GM18951 (cell line): ENCODE measurements around the gene LRP2BP.

Source experiments
- POLR2A ChIP-seq: IDR thresholded peaks from 4 replicates; pipeline ENCODE4 v1.6.1; 2011; ENCODE audit warnings: mild to moderate bottlenecking; ENCODE audit not compliant: insufficient read length, insufficient read depth; ENCODE audit errors: extremely low read depth
- in situ Hi-C: fragments of 300-500 bp; cut with MboI; formaldehyde crosslinking; loops from one replicate; pipeline ENCODE4 v1.12.0; 2022; ENCODE audit warnings: low sequenced_read_pairs, mixed read lengths, inconsistent platforms; ENCODE audit not compliant: unreplicated experiment

Gene LRP2BP

GRCh38 chr4:185411849-185412248, 16.1 kb upstream of the LRP2BP start:
- in situ Hi-C loops, result no loop called here

GRCh38 chr4:185408432-185408831, 12.7 kb upstream of the LRP2BP start:
- no peak for TF ChIP-seq POLR2A
- in situ Hi-C loops, result no loop called here

More at GRCh38 chr4:185411849-185412248, 16.1 kb upstream of the LRP2BP start:
- no peak for TF ChIP-seq POLR2A

- in situ Hi-C loops, result no loop called here
- TF ChIP-seq POLR2A, result no peak
Measured at GRCh38 chr4:185405296-185405999, 9.7 kb upstream of the LRP2BP start.

GRCh38 chr4:185404031-185404430, 8.3 kb upstream of the LRP2BP start:
- in situ Hi-C loops, result no loop called here

GRCh38 chr4:185399466-185399865, 3.7 kb upstream of the LRP2BP start:
- in situ Hi-C loops, result no loop called here
- no peak for TF ChIP-seq POLR2A

More at GRCh38 chr4:185404031-185404430, 8.3 kb upstream of the LRP2BP start:
- TF ChIP-seq POLR2A, result no peak

GRCh38 chr4:185398618-185399017, 2.9 kb upstream of the LRP2BP start:
- no peak for TF ChIP-seq POLR2A
- in situ Hi-C loops, result no loop called here

GRCh38 chr4:185396724-185397385, 1.1 kb upstream of the LRP2BP start, which contains the start of gene ANKRD37:
Gene ANKRD37, plus strand, starts transcription at chr4:185396841. Its CDS starts 83 bp downstream, at chr4:185396924.
- in situ Hi-C loops, result no loop called here
- peak; percentile 11 for TF ChIP-seq POLR2A

GRCh38 chr4:185395956-185396723, 416 bp upstream of the LRP2BP start:
- TF ChIP-seq POLR2A, result peak; percentile 75
- in situ Hi-C loops, result no loop called here

- in situ Hi-C loops, result no loop called here
Measured at GRCh38 chr4:185394568-185395237, 1.0 kb downstream of the LRP2BP start.

GRCh38 chr4:185392156-185392555, 3.6 kb downstream of the LRP2BP start:
- no peak for TF ChIP-seq POLR2A
- in situ Hi-C loops, result no loop called here

More at GRCh38 chr4:185394568-185395237, 1.0 kb downstream of the LRP2BP start:
- no peak for TF ChIP-seq POLR2A

GRCh38 chr4:185390941-185391340, 4.8 kb downstream of the LRP2BP start:
- no peak for TF ChIP-seq POLR2A
- in situ Hi-C loops, result no loop called here

GRCh38 chr4:185387957-185388356, 7.8 kb downstream of the LRP2BP start:
- no peak for TF ChIP-seq POLR2A
- in situ Hi-C loops, result no loop called here

- no peak for TF ChIP-seq POLR2A
- in situ Hi-C loops, result no loop called here
Measured at GRCh38 chr4:185384930-185385331, 10.8 kb downstream of the LRP2BP start.
